CD1c-positive myeloid dendritic cell (primary cell): Measurements from ENCODE around the gene ZC3H12C.

ENCODE experiments used
- DNase-seq: peaks from one replicate; pipeline ENCODE4 v3.0.0-alpha.2; 2016; ENCODE audit errors: extremely low spot score

The ZC3H12C gene

DNA sequence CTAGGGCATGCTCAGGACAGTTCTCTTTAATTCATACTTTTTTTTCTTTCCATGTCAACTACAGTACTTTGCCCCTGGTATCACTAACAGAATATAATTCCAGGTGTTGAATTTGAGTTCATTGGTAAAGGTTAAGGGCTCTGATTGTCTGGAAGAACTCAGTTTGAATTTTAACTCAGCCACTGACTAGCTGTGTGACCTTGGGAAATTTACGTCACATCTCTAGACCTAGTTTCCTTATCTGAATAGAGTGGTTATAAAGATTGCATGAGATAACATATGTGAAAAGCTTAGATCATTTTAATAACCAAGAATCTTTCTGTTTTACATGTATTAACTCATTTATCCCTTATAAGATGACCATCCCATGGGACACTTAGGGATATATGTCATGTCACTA, 15.8 kb upstream of the ZC3H12C start:
- DNase-seq, result no peak

- DNase-seq, result no peak
Observed at GRCh38 chr11:110077831-110078325, 15.3 kb upstream of the ZC3H12C start.

- DNase-seq, result no peak
Observed at GRCh38 chr11:110078923-110079544, 14.2 kb upstream of the ZC3H12C start.

- no peak for DNase-seq
Observed at GRCh38 chr11:110079726-110080125, 13.5 kb upstream of the ZC3H12C start.

GRCh38 chr11:110081462-110082376, 11.5 kb upstream of the ZC3H12C start:
- no peak for DNase-seq

DNA sequence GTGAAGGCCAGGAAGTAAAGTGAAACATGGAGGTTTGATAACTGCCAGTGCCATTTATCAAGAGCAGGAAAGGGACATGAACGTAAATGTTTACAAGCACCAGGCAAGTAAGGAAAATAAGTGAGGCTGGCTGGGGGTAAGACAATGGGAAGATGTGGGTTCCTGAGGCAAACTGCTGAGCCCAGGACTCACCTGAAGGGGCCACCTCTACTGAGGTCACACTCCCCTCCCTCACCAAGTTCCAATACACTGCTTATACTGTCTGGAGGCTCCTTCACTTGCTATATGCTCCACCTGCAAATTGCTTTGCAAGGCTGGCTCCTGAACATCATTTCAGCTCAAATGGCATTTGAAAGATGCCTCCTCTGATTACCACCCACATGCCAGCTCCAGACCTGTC, 10.3 kb upstream of the ZC3H12C start:
- no peak for DNase-seq

DNA sequence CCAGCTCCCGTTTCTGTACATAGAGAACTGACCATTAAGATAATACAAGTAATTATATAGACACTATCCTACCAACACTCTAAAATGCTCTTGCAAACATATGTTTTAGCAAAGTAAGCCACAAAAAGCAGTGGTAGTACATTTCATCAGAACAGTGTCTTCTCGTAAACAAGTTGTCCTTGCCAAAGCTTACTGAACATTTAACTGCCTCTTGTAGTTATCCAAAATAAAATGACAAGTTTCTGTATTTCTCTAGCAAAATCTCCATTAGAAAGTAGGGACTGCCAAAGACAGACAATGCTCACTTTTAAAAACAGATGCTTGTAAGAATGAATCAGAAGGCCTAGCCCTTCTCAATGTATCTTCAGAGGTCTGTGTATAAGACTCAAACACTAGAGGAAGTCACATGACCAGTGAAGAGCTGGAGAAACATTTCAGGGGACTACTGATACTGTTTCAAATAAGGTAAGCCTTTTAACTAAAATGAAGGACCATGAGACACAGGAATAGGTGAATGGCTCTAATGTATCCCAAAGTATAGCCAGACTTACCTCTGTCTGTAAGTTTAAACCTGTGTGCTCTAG, 7.8 kb upstream of the ZC3H12C start:
- no peak for DNase-seq

DNA sequence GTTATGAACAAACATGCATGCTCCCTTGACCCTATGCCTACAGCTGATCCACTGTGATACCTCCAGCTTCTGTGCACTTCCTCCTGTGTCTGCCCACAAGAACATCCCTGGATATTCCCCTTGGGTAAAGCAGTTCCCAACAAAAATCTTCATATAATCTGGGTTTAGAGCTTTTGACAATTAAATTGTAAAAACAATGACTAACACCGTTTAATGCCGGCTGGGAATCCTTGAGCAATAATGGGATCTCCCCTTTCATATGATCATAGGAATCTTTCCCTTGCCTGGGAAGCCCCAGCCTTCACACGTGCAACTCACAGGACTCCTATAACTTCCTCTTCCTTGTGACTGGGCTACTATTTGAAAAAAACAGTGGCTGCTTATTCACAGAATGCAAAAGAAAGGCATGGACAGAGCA, 6.3 kb upstream of the ZC3H12C start:
- DNase-seq, result peak; percentile 92

DNA sequence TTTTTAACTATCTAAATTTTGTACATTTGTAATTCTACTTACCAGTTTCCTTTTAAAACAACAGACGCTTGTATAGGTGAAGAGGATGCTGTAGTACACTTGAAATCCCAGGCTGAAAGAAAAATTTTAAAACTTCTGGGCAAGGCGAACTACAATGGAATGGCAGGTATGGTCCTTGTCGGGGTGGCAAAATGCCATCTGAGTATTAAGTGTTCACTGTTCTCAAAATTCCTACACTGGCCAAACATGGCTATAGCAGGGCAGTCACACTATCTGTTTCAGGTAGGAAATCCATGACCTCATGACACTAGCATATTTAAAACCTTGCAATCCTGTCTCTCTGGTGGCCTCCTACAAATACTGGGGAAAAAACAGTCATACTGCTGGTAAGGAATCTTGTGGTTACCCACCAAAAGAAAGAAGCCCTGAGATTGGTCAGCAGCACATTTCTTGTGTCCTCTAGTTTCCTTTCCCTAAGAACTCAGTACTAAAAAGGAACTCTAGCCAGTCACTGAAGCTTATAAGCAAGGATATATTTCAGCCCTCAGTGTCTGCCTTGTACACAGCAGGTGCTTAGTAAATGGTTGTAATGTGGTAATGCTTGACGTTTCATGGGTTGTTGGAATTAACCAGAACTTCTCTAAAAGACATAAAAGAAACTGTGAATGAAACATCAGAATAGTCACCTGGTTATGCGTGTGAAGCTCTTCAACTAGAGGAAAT, 5.2 kb upstream of the ZC3H12C start:
- peak; percentile 73 for DNase-seq

DNA sequence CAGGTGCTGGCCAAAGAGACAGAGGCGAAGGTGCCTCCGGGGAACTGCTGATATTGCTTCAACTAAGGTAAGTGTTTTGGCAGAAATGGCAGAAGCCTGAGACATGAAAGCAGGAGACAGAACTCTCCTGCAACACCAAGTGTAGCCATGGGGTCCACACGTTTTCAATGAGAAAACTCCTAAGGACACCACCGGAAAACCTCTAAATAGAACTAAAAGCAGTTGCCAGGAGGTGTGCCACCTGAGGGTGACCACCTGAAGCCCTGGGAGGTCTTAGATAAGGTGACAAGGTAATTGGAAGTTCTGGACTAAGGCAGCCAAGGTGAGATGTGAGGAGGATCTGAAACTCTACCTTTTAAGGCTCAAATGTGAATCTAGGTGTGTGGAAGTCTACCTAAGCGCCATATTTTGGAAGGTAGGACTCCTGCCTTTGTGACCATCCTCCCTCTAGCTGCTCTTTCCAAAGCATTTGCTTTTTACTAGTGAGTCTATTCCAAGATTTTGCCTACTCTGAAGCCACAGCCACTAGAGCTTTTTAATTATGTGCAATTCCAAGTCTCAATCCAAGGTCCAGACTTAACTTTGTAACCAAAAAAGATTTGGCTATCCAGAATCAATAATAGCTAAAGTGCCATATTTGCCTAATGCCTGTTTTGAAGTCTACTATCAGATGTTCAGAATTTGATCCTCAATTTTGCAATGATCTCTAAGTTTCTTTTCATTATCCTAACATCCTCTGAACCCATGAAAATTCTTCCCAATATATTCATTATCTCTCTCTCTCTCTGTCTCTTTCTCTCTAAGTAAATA, 4.5 kb upstream of the ZC3H12C start:
- no peak for DNase-seq

DNA sequence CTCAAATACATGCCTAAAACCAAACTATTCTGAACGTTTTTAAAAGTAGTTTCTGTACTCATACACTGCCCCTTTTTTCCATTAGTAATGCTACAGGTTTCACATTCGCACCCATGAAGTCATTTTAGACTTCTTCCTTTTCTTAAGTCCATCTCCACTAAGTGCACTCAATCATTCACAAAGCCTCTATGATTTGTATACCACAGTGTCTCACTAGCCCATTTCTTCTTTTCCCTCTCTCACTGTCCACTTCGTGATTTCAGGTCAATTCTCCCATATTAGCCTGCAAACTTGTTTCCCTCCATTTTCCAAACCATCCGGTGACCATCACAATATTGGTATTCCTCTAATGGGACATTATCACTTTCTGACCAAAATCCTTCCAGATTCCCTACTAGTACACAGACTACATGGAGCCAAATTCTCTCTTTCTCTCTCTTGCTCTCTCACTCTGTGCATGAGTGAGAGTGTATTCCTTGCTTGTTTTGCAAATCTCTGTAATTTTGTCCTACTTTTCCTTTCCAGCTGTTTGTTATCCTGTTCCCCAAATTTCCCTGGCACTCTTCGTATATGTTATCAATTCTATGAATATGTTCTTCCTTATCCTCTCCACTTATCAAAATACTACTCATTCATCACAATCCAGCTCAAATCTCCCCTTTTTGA, 3.4 kb upstream of the ZC3H12C start:
- DNase-seq, result no peak

- no peak for DNase-seq
Observed at GRCh38 chr11:110090466-110091026, 2.6 kb upstream of the ZC3H12C start.

GRCh38 chr11:110092111-110092514, 1.1 kb upstream of the ZC3H12C start:
- DNase-seq, result no peak

- DNase-seq, result peak; percentile 50
Observed at GRCh38 chr11:110093407-110094297, 460 bp downstream of the ZC3H12C start.

DNA sequence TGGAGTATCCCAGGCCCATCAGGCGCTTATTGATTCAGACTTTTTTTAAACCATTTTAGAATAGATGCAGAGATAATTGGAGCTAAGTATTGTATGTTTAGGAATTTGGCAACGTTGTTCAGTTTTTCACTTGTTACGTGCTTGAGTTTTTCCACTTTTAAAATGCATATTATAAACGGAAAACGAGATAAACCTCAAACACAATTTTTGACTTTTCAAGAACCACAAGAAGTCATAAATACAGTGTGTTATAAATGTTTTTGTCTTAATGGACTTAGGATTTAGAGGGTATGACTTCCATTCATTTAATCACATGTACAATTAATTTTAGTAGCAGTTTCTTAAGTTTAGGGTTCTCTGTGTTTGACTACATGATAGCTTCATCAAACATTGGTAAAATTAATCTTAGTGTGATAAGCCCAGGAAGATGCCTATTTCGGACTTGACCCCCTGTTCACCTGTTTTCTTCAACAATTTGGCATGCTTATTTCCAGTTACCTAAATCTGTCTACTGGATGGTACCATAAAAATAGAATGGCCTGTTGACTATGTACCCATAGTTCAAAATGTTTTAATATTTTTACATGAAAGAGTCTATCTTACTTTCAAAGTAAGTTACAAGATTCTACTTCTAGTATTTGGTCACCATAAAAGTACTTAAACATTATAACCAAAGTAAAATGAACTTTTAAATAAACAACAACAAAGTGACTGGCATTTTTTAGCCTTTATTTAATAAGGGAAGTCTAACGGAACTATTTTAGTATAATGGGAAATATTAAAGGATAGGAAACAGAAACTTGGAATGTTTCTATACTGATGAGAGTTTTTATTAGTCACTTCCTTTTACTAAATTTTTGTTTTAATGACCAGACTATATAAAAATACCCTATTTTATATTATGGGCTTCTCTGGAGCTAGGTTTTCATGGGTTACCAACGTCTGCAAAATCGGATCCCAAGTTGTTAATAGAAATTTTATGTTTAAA, 1.4 kb downstream of the ZC3H12C start:
- no peak for DNase-seq

- DNase-seq, result no peak
Observed at GRCh38 chr11:110095554-110095953, 2.4 kb downstream of the ZC3H12C start.

DNA sequence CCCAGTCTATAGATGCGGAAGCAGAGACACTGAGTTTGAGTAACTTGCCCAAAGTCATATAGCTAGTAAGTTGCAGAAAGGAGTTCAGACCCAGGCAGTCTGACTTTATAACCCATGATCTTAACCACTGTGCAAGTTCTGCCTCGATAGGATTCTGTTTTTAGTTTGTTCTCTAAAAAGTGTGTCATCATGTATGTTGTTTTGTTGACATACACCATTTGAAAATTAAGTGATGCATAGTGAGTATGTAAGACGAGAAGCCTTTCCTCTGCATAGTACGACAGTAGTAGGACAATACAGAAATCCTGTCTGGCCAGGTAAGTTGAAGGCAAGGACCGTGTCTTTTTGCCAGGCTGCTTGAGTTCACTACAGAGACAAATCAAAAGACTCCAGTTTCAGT, 3.3 kb downstream of the ZC3H12C start:
- DNase-seq, result no peak

DNA sequence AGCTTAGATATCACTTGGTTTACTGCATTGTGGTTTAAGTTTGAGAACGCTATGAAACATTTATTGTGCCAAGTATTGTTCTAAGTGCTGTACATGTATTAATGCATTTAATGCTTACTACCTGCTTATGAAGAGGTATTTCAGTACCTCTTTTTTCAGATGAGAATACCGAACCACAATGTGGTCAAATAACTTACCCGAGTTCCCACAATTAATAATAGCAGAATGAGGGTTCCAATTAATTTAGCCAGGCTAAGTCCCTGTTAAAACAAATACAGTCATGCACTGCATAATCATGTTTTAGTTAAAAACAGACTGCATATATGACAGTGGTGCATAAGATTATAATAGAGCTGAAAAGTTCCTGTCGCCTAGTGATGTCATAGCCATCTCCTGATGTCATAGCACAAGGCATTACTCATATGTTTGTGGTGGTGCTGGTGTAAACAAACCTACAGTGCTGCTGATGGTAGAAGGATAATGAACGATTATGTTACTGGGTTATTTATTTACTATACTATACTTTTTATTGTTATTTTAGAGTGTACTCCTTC, 4.3 kb downstream of the ZC3H12C start:
- peak; percentile 38 for DNase-seq
